ENCODE measurements around the gene AMIGO3.

AMIGO3 gene

DNA sequence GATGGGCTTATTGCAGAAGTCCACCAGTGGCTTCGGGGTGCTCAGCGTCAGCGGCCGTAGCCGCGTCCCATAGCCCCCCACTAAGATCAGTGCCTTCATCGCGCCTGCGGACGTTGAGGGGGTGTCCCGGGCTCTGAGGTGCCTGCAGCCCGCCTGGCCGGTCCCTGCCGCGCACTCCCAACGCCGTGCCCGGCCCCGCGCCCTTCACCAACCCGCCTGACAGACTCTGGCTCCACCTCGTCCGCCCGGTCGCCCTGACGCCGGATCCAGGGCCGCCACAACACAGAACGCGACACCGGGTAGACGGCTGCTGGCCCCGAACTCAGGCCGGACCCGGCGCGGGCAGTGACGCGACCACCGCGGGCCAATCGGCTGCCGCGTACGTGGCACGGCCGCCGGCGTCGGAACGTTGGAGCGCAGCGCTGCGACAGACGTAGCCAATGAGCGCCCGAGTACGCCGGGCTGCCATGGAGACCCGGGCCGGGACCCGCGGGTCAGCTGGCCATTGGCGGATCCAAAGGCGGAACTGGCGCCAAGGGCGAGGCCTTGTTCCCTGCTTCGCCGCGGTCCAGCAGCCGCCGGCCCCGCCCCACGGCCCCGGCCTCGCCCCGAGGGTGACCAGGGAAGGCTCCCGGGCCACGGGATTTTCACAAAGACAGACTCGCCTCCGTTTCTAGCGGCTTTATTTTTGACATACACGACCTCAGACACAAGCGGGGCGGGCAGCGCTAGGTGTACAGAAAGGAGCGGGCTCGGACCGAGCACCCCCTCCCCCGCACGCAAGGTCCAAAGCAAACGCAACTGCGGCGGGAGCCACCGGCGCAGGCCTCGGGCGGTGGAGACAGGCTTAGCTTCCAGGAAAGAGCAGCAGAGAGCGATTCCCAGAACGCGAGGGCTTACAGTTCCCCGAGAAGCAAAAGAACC, 4.4 kb upstream of the AMIGO3 start, which contains the start of gene GMPPB:
TSS of gene GMPPB (minus strand) at position 324 of the 924 bp plus-strand sequence. CDS start at position 99, 225 bp downstream.
- DNase-seq: peak; percentile 75

- DNase-seq: peak; percentile 3
Observed at GRCh38 chr3:49723296-49723627, 3.8 kb upstream of the AMIGO3 start.

GRCh38 chr3:49722896-49723295, 3.4 kb upstream of the AMIGO3 start:
- DNase-seq: no peak

DNA sequence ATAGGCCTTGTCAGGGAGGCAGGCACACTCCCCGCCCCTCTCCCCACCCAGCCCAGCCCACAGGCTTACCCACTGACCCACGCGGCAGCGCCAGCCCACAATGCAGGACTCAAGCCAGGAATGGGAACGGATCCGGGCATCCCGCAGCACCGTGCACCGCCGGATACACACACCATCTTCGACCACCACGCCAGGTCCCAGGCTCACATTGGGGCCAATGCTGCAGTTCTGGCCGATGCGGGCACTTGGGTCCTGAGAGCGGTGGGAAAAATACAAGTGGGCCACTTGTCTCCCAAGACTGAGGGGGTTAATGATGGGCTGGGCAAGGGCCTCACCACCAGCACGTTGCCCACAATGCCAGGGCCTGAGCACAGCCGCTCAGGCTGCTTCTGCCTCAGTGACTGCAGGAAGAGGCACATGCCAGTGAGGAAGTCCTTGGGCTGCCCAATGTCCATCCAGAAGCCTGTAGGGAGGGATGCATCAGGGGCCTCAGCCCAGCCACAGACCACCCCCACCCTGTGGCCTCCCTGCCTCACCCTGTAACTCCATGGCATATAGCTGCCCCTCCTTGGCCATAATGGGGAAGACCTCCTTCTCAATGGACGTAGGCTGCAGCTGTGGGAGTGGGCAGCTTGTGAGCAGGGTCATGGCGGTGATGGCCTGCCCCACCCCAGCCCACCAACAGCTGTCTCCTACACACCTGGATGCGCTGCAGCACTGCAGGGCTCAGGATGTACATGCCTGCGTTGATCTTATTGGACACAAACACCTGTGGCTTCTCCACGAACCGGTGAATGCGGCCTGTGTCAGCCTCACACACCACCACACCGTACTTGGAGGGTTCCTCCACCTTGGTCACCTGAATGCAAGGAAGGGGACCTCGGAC, 2.7 kb upstream of the AMIGO3 start:
- no peak for DNase-seq

DNA sequence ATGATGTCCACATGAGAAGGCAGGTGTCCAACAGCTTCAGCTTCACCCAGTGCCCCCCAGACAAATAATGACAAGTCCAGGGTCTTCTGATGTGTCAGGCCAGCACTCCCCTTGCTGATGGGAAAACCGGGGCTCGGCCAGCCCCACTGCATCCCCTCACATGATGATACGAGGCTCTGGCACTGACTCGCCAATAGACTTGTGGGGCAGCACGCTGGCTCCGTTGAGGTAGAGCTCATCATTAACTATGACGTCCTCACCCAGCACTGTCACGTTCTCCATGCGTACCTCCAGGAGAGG, 2.1 kb upstream of the AMIGO3 start:
- DNase-seq: no peak

DNA sequence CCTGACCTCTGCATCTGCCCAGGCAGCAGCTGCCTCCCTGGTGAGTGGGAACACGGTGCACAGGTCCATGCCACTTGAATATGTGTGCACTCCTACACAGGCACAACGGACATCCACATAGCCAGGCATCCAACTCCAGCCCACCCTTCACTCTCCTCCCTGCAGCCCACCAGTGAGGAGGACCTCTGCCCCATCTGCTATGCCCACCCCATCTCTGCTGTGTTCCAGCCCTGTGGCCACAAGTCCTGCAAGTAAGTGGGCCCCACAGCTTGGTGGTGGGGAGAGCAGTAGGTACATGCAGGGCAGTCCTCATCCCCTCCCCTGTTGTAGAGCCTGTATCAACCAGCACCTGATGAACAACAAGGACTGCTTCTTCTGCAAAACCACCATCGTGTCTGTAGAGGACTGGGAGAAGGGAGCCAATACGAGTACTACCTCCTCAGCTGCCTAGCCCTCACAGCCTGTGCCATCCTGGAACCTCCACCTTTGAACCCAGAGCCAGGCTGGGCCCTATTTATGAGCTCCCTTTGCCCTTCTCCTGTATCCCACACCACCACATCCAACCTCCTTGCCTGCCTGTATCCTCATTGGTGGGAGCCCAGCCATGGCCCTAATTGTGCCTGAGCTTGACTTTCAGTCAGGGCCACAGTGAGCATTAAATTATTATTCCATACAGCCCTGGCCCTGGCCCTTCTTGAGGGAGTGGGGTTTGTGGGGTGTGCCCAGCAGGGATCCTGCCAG, 1.5 kb upstream of the AMIGO3 start:
- no peak for DNase-seq

DNA sequence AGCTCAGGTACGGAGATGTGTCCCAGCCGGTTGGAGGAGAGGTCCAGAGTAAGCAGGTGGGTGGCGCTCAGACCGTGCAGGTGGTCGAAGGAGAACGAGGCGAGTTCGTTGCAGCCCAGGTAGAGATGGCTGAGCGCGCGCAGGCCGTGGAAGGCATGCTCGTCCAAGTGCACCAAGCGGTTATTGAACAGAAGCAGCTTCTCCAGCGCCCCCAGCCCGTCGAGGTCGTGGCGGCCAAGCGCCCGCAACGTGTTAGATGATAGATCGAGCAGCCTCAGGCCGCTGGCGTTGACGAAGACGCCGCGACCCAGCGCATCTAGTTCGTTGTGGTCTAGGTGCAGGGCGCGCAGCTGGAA, 648 bp downstream of the AMIGO3 start:
- DNase-seq: no peak

- no peak for DNase-seq
Observed at GRCh38 chr3:49717959-49718857, 1.3 kb downstream of the AMIGO3 start.

DNA sequence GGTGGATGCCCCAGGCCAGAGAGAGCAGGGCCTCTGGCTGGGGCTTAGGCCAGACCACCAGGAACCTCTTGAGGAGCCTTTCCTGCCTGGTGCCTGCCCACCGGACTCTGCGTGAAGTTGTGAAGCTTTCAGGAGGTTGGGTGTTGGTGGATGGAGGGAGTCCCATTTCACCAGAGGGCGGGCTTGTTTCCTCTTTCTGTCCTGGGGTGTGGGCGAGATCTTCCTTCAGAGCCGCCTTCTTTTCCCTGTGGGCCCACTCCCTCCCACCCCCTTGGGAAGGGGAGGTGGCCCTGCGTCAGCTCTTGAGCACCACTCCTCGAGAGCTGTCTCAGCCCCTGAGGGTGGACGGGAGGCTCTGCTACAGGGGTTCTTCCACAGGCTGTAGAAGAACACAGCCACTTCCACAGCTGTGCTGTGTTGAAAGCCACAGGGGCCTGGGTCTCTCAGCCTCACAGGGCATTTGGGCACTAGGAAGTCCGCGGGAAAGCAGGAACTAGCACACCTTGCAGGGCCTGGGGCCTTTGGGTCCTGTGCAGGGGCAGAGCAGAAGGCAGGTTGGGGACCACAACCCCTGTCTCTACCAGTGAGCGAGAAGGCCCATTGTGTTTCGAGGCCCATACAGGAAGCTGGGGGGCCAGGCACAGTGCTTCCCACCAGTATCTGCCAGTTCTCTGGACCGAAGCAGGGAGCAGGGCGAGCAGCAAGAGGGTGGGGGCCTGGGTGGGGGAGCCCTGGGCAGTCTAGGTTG, 2.1 kb downstream of the AMIGO3 start:
- no peak for DNase-seq

- no peak for DNase-seq
Observed at GRCh38 chr3:49716691-49717210, 2.7 kb downstream of the AMIGO3 start.

DNA sequence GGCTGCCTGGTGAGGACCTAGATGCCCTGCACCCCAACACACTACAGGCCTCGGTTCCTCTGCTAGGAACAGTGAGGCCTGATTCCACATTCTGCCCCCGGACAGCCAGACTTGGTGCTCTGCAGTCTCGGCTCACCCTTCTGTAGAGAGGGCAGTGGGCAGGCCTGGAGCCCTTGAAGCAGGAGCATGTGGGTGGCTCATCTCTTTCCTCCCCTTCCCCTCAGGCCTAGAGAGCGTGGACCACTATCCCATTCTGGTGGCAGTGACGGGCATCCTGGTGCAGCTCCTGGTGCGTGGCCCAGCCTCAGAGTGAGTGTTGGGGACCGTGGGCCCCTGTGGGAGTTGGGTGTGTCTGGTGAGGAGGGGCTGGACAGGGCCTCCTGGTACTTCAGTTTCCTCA, 3.3 kb downstream of the AMIGO3 start:
- no peak for DNase-seq

DNA sequence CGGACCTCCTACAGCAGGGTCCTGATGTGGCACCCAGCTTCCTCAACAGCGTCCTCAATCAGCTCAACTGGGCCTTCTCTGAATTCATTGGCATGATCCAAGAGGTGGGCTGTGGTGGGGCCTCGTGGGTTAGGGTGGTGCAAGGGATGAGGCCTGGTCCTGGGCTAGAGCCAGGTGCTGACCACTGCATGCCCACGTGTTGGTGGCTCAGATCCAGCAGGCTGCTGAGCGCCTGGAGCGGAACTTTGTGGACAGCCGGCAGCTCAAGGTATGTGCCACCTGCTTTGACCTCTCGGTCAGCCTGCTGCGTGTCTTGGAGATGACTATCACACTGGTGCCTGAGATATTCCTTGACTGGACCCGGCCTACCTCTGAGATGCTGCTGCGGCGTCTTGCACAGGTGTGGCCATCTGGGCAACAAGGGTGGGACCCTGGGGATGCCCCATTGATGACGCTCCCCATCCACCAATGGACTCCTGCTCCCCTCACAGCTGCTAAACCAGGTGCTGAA, 3.8 kb downstream of the AMIGO3 start:
- no peak for DNase-seq

DNA sequence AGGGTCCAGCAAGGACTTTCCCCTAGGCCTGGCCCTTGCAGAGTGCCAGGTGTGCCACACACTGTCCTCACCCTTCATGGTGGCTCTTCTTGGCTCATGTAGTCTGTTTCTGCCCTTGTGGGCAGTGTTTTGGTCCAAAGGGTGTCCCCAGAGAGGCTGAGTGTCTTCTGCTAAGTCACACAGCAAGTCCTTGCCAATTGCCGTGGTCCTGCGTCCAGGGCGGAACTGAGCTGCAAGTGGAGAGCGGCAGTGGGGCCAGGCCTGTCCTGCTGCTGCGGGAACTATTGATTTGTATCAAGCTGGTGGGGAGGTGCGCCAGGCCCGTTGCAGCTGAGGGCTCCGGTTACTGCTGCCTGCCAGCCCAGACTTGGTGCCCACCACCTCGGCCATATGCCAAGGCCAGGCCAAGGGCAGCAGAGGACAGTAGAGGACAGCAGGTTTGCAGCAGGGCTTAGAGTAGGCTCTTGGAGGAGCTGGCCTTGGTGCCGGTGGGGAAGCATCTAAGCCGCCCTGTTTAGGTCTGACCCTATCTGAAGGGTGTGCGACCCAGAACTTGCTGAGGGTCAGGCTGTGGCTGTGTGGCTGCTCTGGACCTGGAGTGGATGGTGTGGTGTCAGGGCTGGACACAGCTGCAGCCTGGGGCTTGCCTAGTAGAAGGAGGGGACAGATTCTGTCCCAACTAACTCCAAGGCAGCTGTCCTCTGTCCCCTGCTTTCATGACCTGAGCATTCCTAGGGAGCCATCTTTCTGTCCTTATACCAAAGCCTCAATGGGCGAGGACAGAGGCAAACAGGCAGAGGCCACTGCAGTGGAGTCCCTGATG, 4.5 kb downstream of the AMIGO3 start:
- DNase-seq: no peak

DNA sequence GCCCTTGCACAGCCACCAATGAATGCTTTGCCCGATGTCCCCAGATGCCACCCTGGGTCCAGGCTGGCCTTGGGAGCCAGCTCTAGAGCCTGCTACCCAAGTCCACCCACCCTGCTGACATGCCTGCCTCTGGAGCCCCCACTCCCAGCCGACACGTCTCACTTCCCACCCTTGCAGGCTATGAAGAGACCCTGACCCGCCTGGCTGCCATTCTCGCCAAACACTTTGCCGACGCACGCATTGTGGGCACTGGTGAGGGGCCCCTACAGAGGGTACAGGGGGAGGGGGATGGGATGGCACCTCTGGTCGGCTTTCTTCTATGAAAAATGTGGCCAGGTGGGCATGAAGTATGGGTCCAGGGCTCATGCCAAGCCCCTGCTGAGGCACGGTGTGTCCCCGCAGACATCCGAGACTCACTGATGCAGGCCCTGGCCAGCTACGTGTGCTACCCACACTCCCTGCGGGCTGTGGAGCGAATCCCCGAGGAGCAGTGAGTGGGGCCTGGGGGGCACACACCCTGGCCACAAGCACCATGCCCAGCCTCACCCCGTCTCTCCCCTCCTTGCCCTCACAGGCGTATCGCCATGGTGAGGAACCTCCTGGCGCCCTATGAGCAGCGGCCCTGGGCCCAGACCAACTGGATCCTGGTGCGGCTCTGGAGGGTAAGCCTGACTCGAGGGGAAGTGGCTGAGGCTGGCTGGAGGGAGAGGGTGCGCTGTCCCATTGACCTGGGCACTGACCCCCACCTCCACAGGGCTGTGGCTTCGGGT, 6.0 kb downstream of the AMIGO3 start:
- no peak for DNase-seq

DNA sequence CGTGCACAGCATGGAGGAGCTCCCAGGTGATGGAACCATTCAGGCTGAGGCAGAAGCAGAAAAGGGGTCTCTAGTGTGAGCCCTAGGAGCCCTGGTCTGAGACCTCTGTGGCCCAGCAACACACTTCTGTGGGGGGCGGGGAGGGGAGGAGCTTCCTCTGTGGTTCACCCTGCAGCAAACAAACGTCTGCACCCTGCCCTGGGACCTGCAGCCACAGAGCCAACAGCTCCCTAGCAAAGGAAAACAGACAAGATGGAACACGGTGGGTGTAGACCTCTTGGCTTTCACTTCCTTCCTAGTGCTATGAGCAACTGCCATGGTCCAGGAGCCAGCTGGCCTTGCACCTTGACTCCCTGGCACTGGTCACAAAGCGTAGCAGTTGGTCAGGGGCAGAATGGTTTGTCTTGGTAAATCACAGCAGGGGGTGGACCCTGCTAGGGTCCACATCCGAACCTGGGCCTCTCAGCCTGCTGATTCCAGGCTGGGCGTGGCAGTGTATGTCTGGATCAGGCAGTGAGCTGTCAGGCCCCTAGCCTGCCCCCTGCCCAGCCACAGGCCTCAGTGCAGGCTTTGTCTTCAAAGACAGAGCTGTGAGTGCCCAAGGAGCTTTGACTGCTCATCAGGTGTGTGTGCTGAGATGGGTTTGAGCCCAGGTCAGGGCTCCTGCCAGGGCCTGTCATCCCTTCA, 6.7 kb downstream of the AMIGO3 start:
- DNase-seq: no peak

GRCh38 chr3:49712166-49712565, 7.3 kb downstream of the AMIGO3 start:
- DNase-seq: no peak

DNA sequence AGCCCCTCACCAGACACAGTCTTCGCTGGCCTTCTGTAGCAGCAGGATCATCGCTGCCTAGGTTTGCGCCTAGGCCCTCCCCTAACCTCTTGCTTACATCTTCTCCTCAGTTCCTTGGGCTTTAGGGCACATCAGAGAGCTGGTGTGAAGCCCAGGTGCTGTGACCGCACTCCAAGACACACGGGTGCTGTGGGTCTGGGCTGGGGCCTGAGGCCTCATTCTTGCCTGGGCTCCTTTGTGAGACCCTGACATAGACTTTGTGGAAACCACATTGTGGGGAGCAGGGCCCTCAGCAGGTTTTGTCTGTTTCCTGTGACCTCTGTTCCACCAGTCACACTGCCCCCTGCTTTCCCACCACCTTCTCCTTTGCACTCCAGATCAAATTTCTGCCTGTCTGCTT, 8.0 kb downstream of the AMIGO3 start:
- no peak for DNase-seq

GRCh38 chr3:49709852-49710251, 9.6 kb downstream of the AMIGO3 start:
- no peak for DNase-seq

- DNase-seq: no peak
Observed at GRCh38 chr3:49707113-49707480, 12.4 kb downstream of the AMIGO3 start.

Measured in DMS79 (cell line).